B cell (primary cell): ENCODE results near the gene ADAMTS14.

Experiments used
- CTCF ChIP-seq: fragments of 200-600 bp; IDR thresholded peaks from one replicate; pipeline ENCODE4 v1.8.0; 2022; ENCODE audit warnings: antibody characterized with exemption, mild to moderate bottlenecking
- EZH2 ChIP-seq: IDR thresholded peaks from 2 replicates; pipeline ENCODE4 v1.6.1; 2012; ENCODE audit warnings: borderline replicate concordance, low read depth, mild to moderate bottlenecking, moderate library complexity, low read length; ENCODE audit not compliant: insufficient read depth, poor library complexity, severe bottlenecking

- TF ChIP-seq CTCF (no peak), EZH2 (no peak)
Observed at GRCh38 chr10:70634011-70634410, 38.3 kb upstream of the ADAMTS14 start.
